ENCODE results near the gene DPAGT1. TPM values are rescaled to one million over a fixed set of nuclear protein-coding genes. Genes with fewer than 3 reads are reported as not detected.
A peak's percentile ranks its signal among the peaks of the same experiment; 100 is the strongest.

Gene DPAGT1
- total RNA-seq, 4 donors from 2014 or later: 10.7 to 38.6 (median 33.1) TPM

- Histone ChIP-seq H3K9me3 (no peaks in the 10 kb centered on the region), H3K36me3 (peaks cover 0 to 27% (median 0%) of the 10 kb centered on the region in 3 donors), H3K4me3 (peak overlapping the region; percentile 78 to 90 (median 84)), H3K4me1 (peaks cover 0 to 21% (median 8%) of the 10 kb centered on the region in 4 donors), H3K27ac (peak overlapping the region; percentile 95 to 96 (median 95)), H3K27me3 (no peaks in the 10 kb centered on the region)
- DNase-seq: peak; percentile 81 to 94 (median 91)
- TF ChIP-seq CTCF (IDR thresholded peaks at IDR 0.05) (peak; percentile 61 to 83 (median 72)), POLR2A (IDR thresholded peaks at IDR 0.05) (no peak)
These were observed 6.9 kb downstream of the DPAGT1 start for GRCh38 chr11:119094816-119095065.

GRCh38 chr11:119093942-119094815 is 7.5 kb downstream of the DPAGT1 start:
- peaks cover 0 to 27% (median 0%) of the 10 kb centered on the region in 3 donors for H3K36me3 ChIP-seq
- TF ChIP-seq POLR2A (IDR thresholded peaks at IDR 0.05) (no peak), CTCF (IDR thresholded peaks at IDR 0.05) (no peak)
- peak overlapping the region; percentile 78 to 90 (median 84) for H3K4me3 ChIP-seq
- H3K4me1 ChIP-seq: peaks cover 0 to 21% (median 8%) of the 10 kb centered on the region in 4 donors
- H3K27me3 ChIP-seq: no peaks in the 10 kb centered on the region
- H3K27ac ChIP-seq: peak overlapping the region; percentile 95 to 96 (median 95)
- H3K9me3 ChIP-seq: no peaks in the 10 kb centered on the region
- peak; percentile 41 to 65 (median 64) for DNase-seq

DNA sequence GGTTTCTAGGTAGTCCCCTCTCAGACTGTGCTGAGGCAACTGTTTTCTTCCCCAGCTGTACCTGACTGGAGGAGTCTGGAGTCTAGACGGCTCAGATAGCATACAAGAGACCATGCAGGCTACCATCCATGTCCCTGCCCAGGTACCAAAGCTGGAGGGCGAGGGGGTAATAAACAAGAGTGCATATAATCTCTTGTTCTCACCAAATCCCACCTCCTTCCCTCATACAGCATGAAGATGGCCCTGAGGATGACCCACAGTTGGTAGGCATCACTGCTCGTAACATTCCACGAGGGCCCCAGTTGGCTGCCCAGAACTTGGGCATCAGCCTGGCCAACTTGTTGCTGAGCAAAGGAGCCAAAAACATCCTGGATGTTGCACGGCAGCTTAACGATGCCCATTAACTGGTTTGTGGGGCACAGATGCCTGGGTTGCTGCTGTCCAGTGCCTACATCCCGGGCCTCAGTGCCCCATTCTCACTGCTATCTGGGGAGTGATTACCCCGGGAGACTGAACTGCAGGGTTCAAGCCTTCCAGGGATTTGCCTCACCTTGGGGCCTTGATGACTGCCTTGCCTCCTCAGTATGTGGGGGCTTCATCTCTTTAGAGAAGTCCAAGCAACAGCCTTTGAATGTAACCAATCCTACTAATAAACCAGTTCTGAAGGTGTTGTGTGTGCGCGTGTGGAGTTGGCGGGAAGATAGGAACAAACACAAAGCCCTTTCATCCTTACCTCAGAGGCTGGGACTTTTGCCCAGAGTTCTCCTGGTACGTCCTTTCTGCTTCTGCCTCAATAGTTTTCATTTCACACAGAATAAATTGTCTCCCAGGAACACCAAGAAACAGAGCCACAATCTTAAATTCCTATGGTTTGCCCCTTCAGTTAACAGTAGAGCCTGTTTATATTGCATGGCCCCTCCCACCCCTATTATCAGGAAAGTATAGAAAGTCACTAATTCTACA is 8.5 kb downstream of the DPAGT1 start:
- no peaks in the 10 kb centered on the region for H3K9me3 ChIP-seq
- no peaks in the 10 kb centered on the region for H3K27me3 ChIP-seq
- H3K27ac ChIP-seq: peak overlapping the region in 3 of 4 donors; percentile 95 to 96 (median 95)
- peak overlapping the region; percentile 78 to 90 (median 84) for H3K4me3 ChIP-seq
- DNase-seq: no peak
- no peak for TF ChIP-seq POLR2A (IDR thresholded peaks at IDR 0.05)
- TF ChIP-seq CTCF (IDR thresholded peaks at IDR 0.05): no peak
- peaks cover 0 to 21% (median 8%) of the 10 kb centered on the region in 4 donors for H3K4me1 ChIP-seq
- peaks cover 0 to 23% (median 0%) of the 10 kb centered on the region in 3 donors for H3K36me3 ChIP-seq

DNA sequence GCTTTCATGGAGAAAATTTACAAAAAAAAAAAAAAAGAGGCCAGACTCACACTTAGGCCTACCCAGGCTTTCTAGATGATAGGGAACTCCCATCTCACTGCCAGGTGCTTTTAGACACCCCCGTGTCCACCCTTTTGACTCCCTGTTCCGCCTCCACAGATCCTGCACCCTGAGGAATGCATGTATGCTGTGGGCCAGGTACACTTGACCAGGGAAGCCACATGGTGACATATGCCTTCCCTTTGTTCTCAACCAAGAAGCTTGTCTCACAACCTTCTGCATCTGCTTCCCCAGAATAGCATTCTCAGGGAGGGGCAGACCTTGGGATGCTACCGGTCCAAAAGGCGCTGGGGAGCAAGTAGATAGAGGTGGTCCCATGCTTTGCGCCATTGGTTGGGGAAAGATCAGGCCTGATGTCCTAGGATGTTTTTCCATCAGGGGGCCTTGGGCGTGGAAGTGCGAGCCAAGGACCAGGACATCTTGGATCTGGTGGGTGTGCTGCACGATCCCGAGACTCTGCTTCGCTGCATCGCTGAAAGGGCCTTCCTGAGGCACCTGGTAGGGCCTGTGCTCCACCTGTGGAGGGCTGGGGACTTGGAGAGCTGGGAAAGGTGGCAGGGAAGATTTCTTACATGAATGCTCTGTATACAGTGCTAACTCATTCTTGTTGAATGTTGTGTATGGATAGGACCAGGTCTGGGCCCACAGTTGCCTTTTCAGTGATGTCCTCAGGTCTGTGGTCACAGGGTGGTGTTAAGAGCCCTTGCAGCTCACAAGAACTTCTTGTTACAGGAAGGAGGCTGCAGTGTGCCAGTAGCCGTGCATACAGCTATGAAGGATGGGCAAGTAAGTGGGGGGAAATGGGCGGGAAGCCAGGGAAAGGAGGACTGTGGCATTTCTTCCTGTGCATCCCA is 9.4 kb downstream of the DPAGT1 start:
- no peak overlapping the region for H3K27ac ChIP-seq
- peaks cover 0 to 14% (median 0%) of the 10 kb centered on the region in 3 donors for H3K36me3 ChIP-seq
- H3K9me3 ChIP-seq: no peaks in the 10 kb centered on the region
- no peaks in the 10 kb centered on the region for H3K27me3 ChIP-seq
- TF ChIP-seq POLR2A (IDR thresholded peaks at IDR 0.05) (no peak), CTCF (IDR thresholded peaks at IDR 0.05) (no peak)
- DNase-seq: no peak
- no peak overlapping the region for H3K4me3 ChIP-seq
- peaks cover 0 to 21% (median 8%) of the 10 kb centered on the region in 4 donors for H3K4me1 ChIP-seq

- H3K36me3 ChIP-seq: peaks cover 0 to 10% (median 0%) of the 10 kb centered on the region in 3 donors
- H3K4me3 ChIP-seq: no peak overlapping the region
- no peak overlapping the region for H3K27ac ChIP-seq
- H3K4me1 ChIP-seq: peaks cover 0 to 24% (median 8%) of the 10 kb centered on the region in 4 donors
- TF ChIP-seq CTCF (IDR thresholded peaks at IDR 0.05) (no peak), POLR2A (IDR thresholded peaks at IDR 0.05) (no peak)
- DNase-seq: no peak
- no peaks in the 10 kb centered on the region for H3K27me3 ChIP-seq
- H3K9me3 ChIP-seq: no peaks in the 10 kb centered on the region
These were observed 10.5 kb downstream of the DPAGT1 start for GRCh38 chr11:119091178-119091577.
